Measurements from ENCODE around the gene GPI.

GPI gene

DNA sequence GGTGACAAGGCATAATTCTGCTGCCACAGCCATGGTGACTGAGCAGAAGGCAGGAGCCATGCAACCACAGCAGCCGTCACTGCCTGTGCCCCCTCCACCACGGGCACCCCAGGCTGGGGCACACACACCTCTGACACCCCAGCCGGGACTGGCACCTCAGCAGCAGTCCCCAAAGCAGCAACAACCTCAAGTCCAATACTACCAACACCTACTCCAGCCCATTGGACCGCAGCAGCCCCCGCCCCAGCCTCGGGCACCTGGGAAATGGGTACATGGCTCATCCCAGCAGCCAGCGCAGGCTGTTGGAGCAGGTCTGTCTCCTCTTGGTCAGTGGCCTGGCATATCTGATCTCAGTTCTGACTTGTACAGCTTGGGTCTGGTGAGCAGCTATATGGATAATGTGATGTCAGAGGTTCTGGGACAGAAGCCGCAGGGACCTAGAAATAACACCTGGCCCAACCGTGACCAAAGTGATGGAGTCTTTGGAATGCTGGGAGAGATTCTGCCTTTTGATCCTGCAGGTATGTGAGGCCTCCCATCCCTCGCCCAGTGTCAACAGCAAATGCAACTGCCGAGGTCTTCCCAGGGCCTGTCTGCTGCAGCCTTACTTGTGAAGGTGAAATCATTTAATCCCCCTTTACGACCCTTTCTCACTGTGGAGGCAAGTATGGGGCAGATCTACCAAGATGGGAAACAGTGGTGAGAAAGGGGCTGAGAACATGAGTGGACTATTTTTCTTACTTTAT, 22.9 kb upstream of the GPI start:
- no peak for DNase-seq

DNA sequence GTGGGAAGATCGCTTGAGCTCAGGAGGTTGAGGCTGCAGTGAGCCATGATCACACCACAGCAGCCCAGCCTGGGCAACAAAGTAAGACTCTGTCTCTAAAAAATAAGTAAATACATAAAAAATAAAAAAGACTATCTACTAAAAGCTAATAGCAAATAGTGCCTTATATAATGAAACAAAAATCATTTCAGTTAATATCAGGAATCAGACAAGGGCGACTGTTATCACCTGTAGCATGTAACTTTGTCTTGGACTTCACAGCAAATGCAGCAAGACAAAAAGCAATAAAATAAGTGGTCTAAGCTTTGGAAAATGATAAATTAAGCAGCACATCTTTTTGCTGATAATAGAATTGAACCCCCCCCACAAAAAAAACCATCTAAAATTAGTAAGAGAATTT, 21.2 kb upstream of the GPI start:
- no peak for DNase-seq

DNA sequence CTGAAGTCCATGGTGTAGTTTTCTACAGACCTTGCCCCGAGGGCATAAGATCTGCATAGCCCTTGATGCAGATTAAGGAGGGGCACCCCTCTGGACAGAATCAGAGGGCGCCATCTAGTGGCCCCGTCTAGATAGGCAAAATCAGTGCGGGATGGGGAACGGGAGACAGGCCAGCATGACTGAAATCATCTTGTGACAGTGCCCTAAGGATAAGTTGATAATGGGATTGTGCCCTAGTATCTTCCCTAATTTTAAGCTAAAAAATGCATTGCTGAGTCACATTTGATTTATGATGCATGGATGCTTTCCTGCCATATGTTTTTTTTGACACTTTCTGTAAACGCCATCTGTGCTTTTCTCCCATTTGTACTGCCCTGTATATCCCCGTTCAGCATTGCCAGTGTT, 19.0 kb upstream of the GPI start:
- DNase-seq = peak; percentile 48

DNA sequence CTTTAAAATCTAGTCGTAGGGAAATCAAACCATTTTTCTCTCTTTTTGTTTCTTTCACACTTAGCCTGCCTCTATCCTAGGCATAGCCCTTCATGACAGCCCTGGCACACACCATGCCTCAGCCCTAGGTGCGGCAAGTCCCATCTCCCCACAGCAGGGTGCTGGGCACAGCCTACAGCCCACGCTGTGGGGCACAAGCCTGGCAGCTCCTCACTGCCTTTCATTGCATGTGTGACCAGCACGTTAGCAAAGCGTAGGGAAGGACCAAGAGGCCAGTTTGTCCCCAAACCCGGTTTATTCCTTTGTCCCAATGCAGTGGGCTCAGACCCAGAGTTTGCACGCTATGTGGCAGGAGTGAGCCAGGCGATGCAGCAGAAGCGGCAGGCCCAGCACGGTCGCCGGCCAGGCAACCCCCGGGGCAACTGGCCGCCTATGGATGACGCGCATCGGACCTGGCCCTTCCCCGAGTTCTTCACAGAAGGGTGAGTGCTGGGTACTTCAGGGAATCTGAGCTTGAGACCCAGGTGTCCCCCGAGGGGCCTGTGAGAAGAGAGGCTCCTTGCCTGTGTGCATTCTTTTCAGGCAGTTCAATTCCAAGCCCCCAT, 17.3 kb upstream of the GPI start:
- no peak for DNase-seq

DNA sequence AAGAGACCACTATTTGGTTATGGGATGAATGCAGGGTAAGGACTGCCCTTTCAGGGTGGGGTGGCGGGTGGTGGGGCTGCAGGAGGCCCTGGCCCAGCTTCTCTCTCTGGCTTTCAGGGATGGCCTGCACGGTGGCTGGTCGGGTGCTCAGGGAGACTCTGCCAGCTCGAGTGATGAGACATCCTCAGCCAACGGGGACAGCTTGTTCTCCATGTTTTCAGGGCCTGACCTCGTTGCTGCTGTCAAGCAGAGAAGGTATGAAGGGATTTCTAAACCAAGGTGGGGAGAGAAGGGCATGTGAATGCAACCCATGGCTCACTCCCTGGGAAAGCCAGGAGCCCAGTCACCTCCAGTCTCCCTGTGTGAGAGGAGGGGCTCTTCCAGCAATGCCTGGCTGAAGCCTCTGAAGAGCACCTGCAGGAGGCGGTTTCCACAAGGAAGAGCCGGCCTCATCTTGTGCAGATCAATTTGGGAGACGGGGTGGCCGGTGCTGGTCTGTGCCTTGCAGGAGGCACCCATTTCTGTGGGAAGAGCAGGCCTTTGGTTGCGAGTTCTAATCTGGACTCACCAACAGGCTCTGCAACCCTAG, 16.0 kb upstream of the GPI start:
- DNase-seq = no peak

DNA sequence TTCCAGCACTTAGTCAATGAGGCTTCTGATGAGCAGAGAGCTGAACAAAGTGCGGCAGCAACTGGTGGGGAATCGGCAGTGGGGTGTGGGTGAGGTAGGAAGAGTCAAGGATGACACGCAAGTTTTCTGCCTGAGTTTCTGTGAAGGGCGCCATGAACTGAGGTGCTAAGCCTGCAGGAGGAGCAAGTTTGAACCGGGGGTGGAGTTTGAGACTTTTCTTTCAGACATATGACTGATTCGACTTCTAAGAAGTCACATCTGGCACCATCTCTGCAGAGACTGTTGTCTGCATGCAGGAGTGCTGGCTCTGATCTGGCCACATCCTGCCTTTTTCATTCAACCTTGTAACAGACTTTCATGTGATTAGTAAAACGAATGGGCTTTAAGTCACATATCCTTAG, 14.8 kb upstream of the GPI start:
- peak; percentile 53 for DNase-seq

DNA sequence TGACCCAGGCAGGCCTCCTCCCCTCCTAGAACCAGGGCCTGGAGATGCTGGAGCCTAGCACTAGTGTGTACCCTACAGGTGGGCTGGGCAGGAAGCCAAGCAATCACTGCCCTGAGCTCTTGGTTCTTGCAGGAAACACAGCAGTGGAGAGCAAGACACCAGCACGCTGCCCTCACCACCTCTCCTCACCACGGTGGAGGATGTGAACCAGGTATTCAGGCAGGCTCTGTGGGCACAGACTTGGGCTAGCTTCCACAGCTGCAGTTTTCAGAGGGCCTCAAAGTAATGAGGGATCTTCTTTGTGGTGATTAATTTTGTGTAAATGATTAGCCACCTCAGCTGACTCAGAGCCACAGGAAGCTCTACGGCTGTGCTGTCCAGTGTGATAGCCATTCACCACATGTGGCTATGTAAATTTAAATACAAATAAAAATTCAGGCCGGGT, 13.6 kb upstream of the GPI start:
- DNase-seq = no peak

DNA sequence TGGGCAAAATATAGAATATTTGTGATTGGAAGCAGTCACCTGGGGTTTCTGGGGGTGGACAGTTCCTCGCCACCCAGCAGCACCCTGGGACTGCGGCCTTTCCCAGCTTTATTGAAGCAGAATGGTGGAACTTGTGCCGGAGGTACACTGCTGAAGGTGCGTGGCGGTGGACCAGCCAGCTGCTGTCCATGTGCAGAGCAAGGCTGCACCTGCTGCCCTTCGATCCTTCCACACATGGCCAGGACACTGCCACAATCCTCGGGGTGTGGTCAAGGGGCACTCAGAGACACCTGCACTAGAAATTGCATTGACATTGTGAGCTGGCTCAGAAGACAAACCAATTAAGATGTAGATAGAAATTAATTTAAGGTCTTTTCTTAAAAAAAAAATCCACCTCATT, 11.4 kb upstream of the GPI start:
- no peak for DNase-seq

DNA sequence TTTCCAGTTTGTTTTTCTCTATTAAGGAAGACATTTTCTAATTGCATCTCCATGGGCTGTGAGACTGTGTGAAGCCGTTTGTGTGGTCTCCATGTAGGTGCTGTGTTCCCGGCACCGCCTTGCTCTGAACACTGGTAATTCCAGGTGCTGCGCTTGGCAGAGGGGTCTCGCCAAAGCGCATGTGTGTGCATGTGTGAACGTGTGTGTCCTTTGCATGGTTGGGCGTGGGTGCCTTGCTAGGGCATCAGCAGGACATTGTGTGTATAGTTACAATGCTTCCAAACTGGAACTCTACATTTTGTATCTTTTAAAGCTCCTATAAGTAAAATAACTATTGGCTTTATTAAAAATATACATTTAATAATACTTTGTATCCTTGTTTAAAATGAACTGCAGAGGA, 9.8 kb upstream of the GPI start:
- DNase-seq = no peak

DNA sequence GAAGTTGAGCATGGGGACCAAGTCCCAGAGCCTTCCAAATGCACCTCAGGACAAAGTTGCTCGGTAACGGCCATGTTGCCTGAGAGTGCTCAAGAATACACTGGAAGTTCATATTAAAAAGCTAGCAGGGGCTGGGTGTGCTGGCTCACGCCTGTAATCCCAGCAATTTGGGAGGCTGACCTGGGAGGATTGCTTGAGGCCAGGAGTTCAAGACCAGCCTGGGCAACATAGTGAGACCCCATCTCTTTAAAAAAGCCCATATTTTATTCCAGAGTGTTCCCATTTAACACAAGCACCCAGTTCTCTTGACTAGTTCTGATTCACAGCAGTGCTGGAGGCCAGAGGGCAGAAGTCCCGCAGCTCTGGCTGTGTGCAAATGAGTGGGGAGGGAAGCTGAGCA, 8.1 kb upstream of the GPI start:
- DNase-seq = no peak

DNA sequence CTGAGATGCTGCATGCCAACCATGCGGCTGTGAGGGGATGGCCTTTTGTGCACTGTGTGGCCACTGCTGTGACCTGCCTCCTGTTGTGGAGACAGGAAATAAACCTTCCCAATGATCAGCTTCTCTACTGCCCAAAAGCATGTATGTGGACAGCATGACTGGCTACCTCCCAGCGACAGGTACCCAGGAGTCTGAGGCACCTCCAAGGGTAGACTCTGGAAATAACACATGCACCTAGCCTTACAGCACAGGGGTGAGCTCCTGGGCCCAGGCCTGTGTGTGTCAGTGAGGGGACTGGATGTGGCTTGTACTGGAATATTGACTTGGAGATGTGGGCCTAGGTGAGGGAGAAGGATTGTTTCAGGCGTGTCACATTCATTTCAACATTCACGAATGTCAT, 7.6 kb upstream of the GPI start:
- no peak for DNase-seq

DNA sequence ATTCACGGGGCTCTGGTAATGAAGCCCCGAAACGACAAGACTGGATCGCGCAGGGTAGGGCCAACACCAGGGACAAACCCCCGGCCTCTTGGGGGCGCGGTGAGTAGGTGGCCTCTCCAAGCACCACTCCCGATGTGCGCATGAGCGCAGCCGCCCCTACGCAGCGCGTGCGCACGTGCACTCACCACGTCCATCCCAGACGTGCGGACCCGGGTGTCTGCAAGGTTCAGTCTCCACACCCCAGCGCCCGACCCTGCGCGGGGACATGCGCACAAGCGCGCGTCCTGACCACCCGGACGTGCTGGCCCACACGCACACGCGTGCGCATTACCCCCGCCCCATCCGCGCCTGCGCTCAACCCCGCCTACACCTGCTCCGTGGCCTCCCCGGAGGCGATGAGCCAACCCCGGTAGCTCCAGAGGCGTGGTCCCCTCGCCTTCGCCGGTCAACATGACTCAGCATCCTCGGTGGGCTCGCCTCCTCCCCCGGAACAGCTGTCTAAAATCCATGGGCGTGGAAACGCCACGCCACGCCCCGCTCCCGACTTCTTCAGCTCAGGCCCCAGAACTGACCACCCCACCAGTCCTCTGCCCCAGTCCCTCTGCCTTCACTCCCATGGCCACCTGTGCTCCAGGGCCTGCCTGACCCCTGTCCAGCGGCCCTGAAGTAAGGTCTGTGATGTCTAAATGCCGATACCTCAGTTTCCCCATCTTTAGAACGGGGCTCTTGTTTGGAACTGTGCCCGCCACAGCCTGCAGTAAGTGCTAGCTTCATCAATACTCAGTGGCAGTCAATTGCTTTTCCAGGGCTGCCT, 5.6 kb upstream of the GPI start:
- peak; percentile 91 for DNase-seq

DNA sequence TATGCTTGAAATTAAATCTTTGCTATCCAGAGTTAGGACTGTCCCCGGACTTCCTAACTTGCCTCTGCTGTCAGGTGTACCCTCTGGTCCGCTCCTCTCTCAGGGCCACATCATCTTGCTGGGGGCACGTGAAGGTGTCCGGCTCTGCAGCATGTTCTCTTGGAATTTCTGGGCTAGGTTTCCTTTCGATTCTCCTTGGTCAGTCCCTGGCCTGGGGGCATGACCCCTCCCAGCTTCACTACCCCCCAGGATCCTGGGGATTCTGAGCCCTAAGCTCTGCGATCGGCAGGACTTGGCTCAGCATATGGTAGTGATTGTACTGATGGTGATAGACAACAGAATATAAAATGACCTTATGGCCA, 5.1 kb upstream of the GPI start:
- no peak for DNase-seq

DNA sequence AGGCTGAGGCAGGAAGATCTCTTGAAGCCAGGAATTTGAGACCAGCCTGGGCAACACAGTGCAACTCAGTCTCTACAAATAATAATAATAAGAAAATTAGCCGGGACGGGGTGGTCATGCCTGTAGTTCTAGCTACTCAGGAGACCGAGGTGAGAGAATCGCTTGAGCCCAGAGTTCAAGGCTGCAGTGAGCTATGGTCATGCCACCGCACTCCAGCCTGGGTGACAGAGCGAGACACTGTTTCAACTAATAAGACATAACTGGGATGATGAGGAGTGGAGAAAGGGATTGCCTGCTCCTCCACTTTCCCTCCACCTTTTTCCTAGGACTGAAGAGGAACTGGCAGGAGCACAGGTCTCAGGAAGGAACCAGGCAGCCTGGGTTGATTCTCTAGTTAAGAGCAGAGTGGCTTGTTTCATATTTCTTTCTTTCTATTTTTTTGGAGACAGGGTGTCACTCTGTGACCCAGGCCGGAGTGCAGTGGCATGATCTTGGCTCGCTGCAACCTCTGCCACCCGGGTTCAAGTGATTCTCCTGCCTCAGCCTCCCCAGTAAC, 4.6 kb upstream of the GPI start:
- DNase-seq = no peak

DNA sequence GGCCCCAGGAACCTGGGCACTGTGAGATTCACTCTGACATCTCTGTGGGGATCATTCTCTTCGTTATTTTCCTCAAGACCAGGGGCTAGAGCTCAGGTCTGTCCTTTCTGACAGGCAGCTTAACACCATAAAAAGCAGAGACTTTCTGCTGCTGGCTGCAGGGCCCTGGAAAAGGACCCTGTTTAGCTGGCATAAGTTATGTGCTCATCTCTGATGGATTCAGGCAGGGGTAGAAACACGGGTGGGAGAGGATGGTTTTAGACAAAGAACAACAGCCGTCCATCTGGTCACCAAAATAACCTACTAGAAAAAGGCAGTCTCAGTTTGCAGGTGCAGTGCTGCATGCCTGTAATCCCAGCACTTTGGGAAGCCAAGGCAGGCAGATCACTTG, 2.3 kb upstream of the GPI start:
- DNase-seq = no peak

DNA sequence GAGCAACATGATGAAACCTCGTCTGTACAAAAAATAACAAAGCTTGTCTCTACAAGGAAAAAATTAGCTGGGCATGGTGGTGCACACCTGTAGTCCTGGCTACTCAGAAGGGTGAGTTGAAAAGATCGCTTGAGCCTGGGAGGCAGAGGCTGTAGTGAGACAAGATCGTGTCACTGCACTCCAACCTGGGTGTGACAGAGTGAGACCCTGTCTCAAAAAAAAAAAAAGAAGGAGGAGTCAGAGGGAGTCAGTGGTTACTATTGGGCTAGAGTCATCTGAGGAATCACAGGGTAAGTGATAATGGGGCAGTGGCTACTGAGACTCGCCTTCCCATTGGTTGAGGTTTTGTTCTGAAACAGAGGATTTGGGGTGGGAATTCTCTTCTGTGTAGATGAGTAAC, 1.9 kb upstream of the GPI start:
- no peak for DNase-seq

DNA sequence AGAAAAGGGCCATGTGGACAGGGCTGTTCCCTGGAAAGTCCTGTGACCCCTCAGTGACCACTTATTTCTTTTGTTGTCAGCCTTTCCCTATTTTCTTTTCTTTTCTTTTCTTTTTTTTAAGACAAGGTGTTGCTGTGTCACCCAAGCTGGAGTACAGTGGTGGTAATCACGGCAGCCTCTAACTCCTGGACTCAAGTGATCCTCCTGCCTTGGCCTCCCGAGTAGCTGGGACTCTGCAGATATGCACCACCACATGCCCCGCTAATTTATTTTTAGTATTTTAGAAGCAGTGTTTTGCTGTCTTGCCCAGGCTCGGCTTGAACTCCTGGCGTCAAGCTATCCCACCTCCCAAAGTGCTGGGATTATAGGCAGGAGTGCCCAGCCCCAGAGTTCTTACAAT, 1.1 kb upstream of the GPI start:
- DNase-seq = no peak

DNA sequence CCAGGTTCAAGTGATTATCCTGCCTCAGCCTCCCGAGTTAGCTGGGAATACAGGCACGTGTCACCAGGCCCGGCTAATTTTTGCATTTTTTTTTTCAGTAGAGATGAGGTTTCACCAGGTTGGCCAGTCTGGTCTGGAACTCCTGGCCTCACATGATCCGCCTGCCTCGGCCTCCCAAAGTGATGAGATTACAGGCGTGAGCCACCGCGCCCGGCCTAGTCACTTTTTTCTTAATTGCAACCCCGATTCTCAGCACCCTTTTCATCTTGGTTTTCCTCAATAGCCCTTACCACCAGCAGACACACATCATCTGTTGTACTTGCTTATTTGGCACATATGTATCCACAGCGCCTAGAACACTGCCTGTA, 550 bp upstream of the GPI start:
- DNase-seq = no peak

DNA sequence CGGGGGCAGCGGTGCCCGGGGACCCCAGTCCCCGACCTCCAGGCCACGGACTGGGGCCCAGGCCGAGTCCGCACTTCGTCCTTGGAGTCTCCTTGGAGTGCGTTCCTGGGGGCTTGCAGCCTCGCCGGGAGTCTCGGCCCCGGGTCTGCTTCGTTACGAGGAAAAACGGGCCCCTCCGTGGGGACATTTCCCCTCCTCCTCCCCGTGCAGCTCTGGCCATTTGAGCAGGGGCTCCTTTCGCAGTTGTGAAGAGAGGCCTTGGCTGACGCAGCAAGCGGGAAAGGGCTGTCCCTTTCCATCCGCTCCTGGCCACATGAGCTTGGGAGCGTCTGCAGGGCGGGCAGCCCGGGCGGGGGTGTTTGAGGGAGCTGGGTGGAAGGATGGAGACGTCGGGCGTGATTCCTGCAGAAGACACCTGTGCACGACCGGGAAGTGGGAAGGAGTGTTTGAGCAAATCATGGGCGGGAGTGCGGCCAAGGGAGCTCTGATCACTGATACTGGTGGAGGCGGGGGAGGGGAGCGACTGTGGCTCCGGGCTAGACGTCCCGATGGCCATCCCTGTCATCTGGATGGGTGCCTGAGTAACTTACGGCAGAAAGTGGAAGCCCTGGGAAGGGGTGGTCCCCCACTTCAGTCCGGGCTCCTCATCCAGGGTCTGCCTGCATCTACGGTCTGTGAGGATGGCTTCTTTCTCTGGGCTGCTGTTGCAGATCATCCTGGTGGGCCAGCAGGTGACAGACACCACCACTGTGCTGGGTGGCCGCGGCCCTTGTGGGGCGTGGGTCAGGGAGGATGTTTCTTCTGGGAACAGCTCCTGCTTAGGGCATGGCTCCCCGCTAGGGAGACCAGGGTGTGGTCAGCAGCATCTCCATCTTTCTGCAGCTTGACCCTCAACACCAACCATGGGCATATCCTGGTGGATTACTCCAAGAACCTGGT, 736 bp downstream of the GPI start:
- no peak for DNase-seq

DNA sequence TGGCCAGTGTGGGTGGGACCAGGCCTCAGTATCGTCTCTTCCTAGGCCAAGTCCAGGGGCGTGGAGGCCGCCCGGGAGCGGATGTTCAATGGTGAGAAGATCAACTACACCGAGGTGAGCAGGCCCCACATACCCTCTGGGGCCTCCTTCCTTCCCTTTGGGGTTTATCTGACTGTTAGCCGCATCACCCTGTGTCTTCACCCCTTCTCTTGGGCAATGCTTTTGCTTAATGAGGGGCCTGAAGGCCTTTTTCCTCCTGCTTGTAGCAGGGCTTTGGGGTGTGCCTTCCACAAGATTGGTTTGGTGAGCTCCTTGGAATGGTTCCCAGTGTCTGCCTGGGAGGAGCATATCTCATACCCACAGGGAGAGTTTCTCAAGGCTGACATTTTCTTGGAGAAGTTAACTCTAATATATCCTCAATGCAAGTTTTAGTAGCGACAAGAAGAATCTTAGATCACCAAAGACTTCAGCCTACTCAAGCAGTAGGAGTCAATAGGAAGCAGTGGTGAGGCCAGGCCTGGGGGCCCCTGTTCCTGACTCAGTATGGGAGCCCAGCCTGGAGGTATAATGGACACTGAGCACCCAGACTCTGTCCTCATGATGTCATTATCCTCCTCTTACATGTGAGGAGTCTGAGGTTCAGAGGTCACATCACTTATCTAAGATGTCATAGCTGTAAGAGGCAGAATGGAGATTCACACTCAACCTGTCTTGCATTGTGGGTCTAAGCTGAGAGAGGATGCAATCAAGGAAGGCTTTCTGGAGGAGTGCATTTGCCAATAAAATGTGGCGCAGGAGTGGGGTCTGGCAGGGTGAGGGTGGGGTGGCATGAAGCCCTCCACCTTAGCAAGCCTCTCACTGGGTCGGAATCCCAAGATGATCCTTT, 2.0 kb downstream of the GPI start:
- no peak for DNase-seq

DNA sequence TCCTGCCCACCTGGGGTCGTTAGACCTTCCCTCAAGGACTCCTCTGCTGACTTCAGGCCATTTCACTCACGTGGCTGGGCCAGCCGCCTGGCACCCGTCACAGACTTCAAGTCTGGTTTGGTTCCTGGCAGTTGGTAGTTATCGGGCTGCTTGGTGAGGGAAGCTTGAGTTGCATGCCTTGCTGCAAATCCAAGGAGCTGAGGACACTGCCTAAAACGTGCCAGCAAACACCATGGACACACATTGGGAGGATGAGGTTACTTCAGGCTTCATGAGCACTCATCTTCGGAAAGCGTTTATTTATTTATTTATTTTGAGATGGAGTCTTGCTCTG, 2.6 kb downstream of the GPI start:
- DNase-seq = no peak

DNA sequence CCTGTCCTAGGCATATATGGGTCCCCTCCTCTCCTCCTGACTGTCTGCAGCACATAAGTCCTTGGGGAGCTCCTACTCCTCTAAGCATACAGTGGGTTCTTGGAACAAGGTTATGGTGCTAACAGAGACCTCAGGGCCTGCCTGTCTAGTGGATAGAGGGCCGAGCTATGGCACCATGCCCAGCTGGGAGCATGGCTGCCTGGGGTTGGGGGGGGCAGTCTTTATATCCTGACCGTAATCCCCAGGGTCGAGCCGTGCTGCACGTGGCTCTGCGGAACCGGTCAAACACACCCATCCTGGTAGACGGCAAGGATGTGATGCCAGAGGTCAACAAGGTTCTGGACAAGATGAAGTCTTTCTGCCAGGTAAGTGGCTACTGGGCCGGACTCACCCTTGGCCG, 3.3 kb downstream of the GPI start:
- no peak for DNase-seq

Data from activated CD4-positive, alpha-beta T cell treated with anti-CD3 and anti-CD28 coated beads for 1 hour (primary cell).